GM21381 (cell line): ENCODE data around the gene MAD1L1.

ENCODE experiments used
- ATAC-seq: cut with Tn5 transposase; IDR thresholded peaks from one replicate; pipeline ENCODE4 v1.9.1; 2021; ENCODE audit warnings: mild to moderate bottlenecking, moderate library complexity; ENCODE audit not compliant: unreplicated experiment

Gene MAD1L1

DNA sequence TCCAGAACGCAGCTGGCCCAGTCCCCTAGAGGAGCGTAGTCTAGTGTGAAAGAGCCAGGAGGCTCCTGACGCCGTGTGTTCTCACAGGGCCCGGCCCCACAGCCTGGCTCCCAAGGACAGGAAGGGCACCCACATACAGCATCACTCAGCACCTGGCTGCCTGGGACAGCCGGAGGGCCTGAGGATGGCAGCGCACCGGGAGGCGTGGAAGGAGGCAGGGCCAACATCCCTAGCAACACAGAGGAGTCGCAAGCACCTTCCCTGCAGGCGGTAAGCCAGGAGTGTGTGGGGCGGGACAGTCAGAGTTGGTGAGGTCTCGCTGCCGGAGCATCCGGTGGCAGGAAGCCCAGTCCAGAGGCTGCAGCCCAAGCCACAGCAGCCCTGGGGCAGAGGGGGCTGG is 125.8 kb downstream of the MAD1L1 start:
- ATAC-seq: no peak

DNA sequence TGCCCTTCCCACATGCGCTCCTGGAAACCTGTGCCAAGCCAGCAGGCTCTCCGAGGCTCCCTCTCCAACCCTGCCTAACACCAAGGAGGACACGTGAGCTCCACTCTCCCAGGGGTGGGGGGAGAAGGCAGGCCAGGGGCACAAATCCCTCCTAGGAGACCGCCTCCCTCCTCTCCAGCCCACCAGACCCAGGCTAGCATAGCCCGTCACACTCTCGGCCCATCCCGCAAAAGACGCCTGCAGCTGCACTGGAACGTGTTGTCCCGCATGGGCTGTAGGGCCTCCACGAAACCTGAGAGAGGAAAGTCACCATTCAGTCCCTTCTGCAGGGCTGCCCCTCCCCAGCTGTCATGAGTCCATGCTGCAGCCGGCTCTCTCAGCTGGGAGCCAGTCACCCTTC is 126.3 kb downstream of the MAD1L1 start:
- ATAC-seq: no peak

DNA sequence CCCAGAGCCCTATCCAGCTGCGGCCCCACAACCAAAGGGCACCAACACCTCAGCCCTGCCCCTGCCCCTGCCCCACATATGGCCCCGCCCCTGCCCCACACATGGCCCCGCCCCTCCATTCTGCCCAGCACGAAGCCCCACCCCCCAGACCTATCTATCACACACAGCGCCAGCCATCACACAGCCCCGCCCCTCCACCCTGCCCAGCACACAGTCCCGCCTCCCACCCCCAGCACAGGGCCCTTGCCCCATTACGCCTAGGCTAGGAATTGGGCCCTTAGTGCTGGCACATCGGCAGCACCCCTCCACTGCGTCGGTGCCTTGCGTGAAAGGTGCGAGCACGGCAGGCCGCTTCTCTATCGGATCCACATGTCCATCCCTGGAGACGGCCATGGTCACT is 126.8 kb downstream of the MAD1L1 start:
- no peak for ATAC-seq

DNA sequence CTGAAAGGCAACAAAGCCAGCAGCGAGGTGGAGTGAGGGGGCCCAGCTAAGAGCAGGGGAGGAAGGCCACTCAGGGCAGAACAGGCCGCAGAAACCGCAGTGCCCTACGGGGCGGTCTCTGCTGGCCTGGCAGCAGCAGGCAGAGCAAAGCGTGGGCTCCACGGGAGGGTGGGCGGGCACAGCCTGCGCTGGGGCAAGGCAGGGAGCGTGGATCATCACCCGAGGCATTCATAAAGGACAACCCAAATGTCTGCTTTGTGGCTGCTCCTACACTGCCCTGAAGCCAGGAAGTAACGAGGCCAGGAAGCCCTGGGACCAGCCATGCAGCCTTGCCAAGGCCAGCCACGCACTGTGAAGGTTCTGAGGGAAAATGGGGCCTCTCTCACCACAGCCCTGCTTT is 127.5 kb downstream of the MAD1L1 start:
- no peak for ATAC-seq

DNA sequence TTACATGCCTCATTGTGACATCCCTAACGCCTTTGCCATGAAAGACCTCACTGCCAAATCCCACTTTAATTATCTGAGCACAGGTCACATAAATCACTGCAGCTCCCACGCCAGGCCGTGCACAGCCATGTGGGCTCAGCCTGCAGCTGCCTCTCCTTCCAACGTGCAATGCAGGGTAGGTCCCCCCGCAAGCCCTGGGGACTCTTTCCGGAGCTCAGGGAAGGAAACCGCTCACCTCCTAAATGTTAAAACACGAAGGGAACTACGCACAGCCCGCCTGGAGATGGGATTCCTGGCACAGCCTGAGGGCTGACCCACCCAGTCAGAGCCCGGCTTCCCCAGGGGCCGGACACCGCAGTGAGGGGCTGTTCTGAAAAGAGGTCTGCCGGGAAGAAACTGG is 128.0 kb downstream of the MAD1L1 start:
- no peak for ATAC-seq

DNA sequence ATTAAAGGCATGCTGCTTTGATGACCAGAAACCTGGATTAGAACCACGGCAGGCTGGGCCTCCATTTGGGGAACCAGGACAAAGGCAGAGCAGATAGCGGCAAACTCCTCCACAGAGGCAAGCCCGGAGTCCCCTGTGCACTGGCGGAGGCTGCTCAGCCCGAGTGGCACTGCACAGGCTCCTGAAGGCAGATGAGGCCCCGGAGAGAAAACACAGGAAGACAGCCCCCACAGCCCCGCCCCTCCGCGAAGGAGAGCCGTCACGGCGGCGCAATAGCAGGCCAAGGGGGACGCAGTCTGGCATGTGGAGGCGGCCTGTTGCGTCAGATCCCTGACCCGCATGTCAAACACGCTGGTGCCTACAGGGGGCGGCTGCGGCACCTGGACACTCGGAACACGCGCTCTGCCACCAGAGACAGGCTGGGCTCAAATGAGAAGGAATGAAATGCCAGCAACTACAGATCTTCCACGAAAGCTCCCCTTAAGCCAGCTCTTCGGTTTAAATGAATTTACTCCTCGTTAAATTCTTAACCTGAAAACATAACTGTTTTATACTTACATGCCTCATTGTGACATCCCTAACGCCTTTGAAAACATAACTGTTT is 128.5 kb downstream of the MAD1L1 start:
- ATAC-seq: no peak

DNA sequence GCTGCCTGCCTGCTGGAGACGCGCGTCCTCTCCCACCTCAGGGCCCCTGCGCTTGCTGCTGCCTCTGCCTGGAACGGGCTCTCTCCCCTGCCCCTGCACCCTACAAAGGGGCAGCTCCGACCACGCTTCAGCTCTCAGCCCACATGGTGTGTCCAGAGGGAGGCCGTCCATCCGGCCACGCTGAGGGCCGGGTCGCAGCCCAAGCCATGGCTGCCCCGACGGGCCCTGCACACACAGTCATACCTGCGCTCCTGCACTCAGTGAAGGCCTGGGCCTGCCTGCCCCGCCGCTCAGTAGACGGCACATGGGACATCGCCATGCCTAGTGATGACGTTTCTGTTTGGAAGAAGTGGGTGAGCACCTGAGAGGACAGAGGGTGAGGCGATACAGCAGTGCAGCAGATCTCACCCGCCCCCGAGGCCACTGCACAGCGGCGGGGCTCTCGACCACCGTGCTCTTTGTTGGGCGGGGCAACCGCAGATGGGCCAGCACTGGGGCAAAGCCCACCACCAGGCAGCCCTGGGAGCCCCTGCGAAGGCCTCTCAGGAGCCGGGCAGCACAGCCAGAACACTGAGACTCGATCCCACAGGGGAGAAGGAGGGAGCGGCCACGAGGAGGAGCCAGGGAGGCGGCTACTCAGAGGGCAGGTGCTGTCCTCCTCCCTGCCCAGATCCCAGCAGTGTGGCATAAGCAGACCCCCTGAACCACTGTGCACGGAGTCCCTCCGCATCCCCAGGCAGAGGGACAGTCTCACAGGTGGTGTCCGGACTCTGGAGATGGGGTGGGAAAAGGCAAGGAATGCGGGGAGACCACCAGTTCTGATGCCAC is 129.5 kb downstream of the MAD1L1 start:
- ATAC-seq: no peak

DNA sequence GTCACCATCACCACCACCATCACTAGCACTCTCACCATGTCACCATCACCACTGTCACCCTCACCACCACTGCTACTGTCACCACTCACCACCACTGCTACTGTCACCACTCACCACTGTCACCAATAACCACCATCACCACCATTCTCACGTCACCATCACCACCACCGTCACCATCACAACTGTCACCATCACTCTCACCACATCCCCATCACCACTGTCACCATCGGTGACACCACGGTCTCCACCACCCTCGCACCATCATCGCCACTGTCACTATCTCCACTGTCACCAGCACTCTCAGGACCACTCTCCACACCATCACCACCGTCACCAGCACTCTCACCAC is 130.4 kb downstream of the MAD1L1 start:
- ATAC-seq: no peak

DNA sequence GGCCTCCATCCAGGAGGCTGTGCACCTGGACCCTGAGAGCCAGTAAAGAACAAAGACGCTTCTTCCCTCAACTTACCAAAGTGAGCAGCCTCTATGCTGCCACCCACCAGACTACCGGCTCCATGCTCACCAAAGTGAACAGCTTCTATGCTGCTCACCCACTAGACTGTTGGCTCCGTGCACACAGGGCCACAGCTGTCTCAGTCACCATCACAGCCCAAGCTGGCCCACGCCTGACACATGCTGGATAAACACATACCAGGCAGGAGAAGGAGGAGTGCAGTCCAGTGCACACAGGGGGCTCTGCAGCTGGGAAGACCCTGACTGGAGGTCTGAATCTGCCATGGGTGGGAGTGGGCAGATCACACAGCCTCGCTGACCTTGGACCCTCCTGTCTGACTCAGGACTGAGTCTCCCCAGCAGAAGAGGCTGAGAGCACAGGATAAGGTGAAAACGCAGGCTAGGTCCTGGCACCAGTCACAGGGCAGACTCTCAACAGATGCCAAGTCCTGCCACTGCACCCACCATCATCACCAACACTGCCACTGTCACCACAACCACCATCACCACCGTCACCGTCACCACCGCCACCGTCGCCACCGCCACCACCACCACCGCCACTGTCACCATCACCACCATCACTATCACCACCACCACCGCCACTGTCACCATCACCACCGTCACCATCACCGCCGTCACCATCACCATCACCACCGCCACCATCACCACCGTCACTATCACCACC is 130.9 kb downstream of the MAD1L1 start:
- ATAC-seq: no peak

DNA sequence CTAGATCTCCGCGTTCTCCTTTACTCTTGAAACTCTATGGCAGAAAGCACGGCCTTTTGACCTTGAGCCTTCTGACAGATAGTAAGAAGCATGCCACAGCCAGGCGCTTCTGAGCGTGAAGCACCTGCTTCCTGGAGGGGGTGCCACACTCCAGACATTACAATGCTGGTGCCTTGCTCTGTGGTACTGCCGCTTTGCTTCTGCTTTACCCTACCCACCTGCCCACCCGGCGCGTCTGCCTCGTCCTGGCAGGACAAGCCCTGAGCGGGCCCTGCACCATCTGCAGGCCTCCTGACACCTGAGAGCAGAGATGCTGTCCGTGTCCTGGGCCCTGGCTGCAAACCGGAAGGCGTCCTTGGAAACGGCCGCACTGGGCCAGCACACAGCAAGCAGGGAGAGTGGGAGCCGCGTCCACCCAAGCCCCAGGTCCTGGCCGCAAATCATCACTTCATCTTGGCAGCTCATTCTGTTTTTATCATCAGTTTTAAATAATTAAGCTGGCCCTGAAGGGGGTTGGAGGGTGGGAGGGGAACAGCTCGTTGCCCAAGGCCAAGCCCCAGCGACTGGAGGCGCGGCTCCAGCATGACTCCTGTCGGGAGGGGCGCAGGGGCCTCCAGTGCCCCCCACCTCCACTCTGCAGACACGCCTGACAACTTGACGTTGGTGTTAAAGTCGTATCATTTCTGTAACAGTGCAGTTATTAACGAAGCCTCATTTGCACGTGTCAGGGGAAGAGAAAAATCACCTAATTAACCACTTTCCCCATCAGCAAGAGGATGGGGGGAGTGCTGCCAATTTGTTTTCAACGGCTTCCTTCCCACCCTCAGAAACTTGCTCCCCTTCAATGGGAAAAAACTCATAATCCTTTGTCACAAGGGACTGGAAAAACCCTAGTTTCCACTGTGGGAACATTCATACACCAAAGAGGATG is 132.2 kb downstream of the MAD1L1 start:
- ATAC-seq: no peak

DNA sequence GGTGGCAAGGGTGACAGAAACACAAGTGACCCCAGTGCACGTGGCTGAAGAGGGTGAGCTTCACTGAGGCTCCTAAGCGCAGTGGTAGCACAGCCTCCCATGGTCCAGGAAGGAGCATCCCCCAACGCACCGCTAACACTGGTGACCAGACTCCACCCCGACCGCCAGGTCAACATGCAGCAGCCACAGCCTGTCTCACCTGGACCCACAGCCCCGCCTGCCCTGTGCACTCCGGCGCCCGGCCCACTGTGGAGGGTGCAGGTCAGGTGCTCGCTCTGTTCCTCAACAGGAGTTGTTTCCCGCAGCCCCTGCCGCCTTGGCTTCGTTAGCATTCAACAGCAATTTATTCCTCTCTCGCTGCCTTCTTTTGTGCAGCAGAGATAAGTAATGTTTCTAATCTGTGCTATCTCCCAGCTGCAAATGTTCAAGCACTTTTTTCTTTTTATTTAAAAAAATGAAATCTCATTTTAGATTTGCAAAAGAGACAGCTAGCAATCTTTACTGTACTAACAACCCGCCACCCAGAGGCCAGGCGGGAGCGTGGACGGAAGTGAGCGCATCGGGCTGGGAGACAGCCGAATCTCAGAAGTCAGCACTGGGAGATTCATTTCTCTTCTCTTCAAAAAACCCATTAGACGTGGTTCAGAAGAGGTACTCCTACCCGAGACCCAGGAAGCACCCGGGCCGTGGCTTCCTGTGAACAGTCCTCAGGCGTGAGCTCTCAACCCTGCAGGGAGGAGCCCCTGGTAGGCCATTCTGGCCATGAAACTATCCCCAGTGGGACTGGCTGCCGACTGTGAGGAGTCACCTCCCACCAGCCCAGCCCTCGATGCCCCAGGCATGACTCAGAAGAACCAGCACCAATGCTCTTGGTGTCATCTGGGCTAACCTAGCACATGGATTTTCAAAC is 133.4 kb downstream of the MAD1L1 start:
- no peak for ATAC-seq

DNA sequence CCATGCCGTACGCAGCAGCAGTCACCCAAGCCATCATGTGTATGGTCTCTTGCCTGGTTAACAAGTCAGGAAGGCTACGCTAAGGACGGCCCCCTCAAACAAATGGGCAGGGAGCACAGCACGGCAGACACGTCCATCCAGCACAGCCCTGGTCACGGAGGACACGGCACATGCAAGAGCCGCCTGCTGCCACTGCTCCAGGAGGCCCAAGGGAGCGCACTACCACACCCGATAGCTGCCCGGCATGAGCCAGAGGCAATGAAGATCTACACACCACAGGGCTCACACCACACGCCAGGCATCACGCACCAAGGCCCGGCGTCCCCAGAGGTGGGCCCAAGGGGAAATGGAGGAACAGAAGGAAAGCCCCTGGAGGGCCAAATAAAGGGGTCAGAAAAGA is 134.2 kb downstream of the MAD1L1 start:
- ATAC-seq: no peak

DNA sequence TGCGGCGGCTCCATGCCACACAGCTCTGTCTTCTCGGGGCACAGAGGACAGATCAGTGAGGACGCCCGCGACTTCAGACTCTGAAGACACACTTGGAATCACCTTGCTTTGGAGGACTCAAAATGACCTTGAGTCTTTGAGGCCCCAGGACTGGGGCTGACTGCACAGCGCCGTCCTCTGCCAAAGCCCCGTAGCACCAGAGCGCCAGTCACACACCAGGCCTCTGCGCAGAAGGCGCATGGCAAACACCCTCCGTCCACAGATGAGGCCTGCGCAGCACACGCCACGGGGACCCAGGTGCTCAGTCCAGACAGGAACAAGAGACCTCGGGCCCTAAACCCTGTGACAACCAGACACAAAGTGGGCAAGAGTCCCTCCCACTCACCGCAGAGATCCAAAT is 134.7 kb downstream of the MAD1L1 start:
- ATAC-seq: no peak

DNA sequence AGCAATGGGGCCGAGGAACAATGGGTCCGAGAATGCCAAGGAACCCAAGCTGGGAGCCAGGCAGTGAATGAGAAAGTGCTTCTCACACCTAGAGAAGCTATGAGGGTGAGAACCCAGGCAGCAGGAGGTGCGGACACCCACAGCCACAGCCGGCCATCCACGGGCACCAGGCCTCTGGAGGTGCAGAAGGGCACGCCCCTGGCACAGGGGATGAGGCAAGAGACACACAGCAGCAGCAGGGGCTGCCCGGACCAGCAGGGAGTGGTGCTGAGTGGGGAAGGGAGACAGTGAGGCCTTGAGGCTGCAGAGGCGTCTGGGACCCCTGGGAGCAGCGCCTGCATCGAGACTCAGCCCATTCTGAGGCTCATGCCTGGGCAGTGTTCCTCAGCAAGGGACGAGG is 135.3 kb downstream of the MAD1L1 start:
- ATAC-seq: no peak

DNA sequence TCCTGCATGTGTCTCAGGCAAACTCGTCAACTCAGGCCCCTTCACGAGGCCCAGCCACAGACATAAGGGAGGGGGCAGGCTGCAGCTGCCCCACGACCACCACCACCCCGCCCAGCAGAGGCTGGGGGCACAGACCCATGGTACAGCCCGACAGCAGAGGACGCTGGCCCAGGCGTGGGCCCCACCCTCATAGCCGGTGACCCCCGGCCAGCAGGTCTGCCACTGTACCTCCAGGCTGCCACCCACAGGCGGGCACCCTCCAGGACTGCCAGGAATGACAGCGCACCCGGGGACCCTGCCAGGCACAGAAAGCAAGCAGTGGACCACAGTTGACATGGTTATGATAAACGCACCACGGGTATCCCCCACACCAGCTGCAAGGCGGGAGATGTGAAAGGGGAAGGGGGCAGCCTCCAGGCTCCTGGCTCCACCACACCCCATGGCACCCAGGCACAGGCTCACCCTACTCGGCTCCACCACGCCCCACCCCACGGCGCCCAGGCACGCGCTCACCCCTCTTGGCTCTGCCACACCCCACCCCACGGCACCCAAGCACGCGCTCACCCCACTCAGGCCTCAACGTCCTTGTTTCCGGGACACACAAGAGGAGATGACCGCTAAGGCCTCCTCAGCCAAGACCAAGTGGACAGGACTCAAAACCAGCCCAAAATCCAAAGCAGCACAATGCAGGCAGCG is 135.9 kb downstream of the MAD1L1 start:
- no peak for ATAC-seq

DNA sequence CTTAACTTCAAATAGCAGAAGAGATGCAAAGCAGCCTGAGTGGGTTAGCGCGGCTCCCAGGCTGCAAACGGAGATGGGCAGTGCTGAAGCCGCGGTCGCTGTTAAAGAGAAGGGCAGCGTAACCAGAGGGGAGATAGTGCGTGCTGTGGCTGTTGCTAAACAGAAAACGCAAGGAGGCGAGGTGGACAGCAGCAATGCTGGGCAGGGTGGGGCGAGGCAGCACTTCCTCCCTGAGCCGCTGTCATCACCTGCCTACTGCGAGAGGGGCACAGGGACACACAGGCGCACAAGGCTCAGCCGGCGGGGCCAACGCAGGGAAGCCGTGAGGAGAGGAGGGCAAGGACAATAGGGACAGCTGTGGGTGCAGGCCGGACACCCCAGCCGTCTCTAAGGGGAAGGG is 137.3 kb downstream of the MAD1L1 start:
- no peak for ATAC-seq

DNA sequence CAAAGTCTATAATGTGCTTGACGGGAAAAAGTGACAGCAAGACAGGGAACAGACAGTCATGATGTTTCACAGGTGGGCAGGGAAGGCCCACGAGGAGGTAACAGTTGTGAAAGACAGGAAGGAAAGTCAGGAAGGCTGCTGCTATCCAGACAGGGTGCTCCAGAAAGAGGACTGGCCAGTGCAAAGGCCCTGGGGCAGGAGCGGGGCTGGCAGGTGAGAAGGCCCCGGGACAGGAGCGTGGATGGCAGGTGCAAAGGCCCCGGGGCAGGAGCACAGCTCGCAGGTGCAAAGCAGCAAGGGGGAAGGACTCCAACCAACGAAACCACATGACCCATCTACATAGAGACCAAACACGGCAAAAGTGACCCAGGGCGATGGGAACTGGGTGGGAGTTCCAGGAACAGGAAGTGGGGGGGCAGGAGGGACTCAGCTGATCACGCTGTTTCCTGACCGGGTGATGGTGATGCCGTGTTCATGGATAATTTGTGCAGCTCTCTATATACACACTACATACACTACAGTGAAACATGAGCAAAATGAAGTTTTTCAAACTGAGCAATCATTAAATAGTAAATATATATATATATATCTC is 138.2 kb downstream of the MAD1L1 start:
- ATAC-seq: no peak

DNA sequence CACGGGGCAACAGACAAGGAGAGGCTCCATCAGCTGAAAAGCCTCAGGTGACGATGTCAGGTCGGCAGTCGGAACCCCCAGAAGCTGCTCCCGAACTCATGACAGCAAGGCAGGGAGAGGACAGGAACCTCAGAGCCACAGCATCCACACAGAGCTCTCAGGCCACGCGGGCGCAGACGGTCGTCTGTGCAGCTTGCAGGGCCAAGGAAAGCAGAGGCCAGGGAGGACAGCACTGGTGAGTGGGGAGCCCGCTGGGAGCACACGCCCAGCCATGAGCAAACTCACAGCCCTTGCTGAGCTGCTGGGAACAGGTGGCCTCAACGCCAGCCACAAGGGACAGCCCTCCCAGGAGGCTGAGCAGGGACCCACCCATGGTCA is 138.9 kb downstream of the MAD1L1 start:
- no peak for ATAC-seq

DNA sequence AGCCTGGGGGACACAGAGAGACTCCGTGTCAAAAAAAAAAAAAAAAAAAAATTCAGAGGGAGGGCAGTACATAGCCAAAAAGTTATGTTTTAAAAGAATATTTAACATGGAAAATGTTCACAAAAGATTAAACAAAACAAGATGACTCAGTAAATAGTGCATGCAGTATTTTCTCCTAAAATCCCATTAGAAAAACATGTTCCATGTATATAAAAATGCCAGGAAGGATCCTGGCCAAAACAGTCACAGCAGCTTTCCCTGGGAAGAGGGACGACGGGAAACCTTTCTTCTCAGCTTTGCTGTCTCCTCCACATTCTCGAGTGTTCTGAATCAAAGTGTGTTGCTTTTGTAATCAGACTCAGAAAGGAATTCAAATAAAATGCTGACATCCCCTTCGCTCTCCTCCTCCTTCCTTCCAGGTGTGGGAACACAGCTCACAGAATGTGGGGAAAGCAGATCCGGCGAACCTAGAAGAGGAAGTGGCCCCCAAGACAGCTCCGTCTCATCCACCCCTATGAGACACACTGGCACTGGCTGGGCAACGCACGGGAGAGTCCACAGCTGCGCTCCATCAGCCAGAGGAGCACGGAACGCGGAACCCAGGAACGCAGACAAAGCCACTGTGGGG is 139.4 kb downstream of the MAD1L1 start:
- ATAC-seq: no peak
